H1 (cell line): ENCODE data around the gene KNCN. TPM values are rescaled to one million over a fixed set of nuclear protein-coding genes. Genes with fewer than 3 reads are reported as not detected.

ENCODE experiments used
- CBX5 ChIP-seq: fragments of 300-800, 300-1000 bp; sonication (generic); IDR thresholded peaks from 2 replicates; pipeline ENCODE4 v1.7.1; 2016; ENCODE audit warnings: antibody characterized with exemption, low read length, low read depth
- CHD7 ChIP-seq: fragments of 300-600 bp; sonication (generic); IDR thresholded peaks from 2 replicates; pipeline ENCODE4 v1.7.1; 2012; ENCODE audit warnings: low read length, moderate library complexity, mild to moderate bottlenecking, inconsistent platforms; ENCODE audit not compliant: insufficient replicate concordance
- CTCF ChIP-seq, 3 experiments: IDR thresholded peaks; 1 replicate in 2 of 3; 2 replicates in 1 of 3; pipeline versions ENCODE4 v1.5.1 to v1.6.1; 2011; ENCODE audit warnings: low read length in 3 of 3, mild to moderate bottlenecking in 3 of 3, inconsistent platforms in 2 of 3, low read depth in 1 of 3, moderate library complexity in 1 of 3; ENCODE audit not compliant: insufficient read depth in 1 of 3; ENCODE audit errors: control extremely low read depth in 1 of 3
- KDM1A ChIP-seq: fragments of 200-600, 300-600 bp; sonication (generic); IDR thresholded peaks from 2 replicates; pipeline ENCODE4 v1.7.1; 2016; ENCODE audit warnings: mild to moderate bottlenecking, low read length, borderline replicate concordance
- NANOG ChIP-seq: IDR thresholded peaks from 2 replicates; pipeline ENCODE4 v1.6.1; 2011; ENCODE audit warnings: low read length, low read depth, mild to moderate bottlenecking, inconsistent platforms; ENCODE audit not compliant: insufficient read depth, poor library complexity, severe bottlenecking
- NRF1 ChIP-seq: IDR thresholded peaks from 2 replicates; pipeline ENCODE4 v1.6.1; 2011; ENCODE audit warnings: mild to moderate bottlenecking, low read depth, low read length, improper control_type of control experiment
- RFX5 ChIP-seq: IDR thresholded peaks from 2 replicates; pipeline ENCODE4 v1.6.1; 2011; ENCODE audit warnings: low read depth, low read length, improper control_type of control experiment, borderline replicate concordance
- SAP30 ChIP-seq: fragments of 300-600 bp; sonication (generic); IDR thresholded peaks from 2 replicates; pipeline ENCODE4 v1.7.1; 2012; ENCODE audit warnings: low read length, moderate library complexity, mild to moderate bottlenecking, inconsistent platforms; ENCODE audit not compliant: insufficient read depth, insufficient replicate concordance
- TEAD4 ChIP-seq: IDR thresholded peaks from 2 replicates; pipeline ENCODE4 v1.6.1; 2012; ENCODE audit warnings: low read depth, low read length, inconsistent platforms, mixed read lengths
- polyA plus RNA-seq, 7 experiments: library from polyadenylated mRNA; depleted of rRNA in 3 of 7; stranded (reverse) in 5 of 7; unstranded in 2 of 7; fragments of >200 nt in 5 of 7; fragments of 200-250 nt in 2 of 7; gene quantifications; 1 replicate in 5 of 7; 2 replicates in 1 of 7; 4 replicates in 1 of 7; pipeline versions ENCODE4 v1.2.1 to v1.2.3, GENCODE V29; 2011 to 2013; ENCODE audit warnings: missing spikeins in 2 of 7, mixed read lengths in 2 of 7
- total RNA-seq: library from RNA; stranded (reverse); fragmentation: NEBNext Ultra II Directional; extraction: Animal tissue kit (Norgen Biotek cat#: 25700); gene quantifications from 2 replicates; pipeline ENCODE4 v1.2.1, GENCODE V29; 2021

Gene KNCN
- total and polyA plus RNA-seq, 2 of the 8 experiments (the other 6 are each of a cell fraction or from before 2014, with no cell fraction given) = not detected

- TF ChIP-seq CHD7 (no peak), NRF1 (no peak), CTCF (IDR thresholded peaks at IDR 0.05; ENCODE audit: control extremely low read depth in 1 of 3, insufficient read depth in 1 of 3, low read depth in 1 of 3, low read length in 3 of 3) (no peak), TEAD4 (no peak), NANOG (no peak), SAP30 (no peak), CBX5 (no peak), KDM1A (no peak), RFX5 (no peak)
These were observed 5.7 kb downstream of the KNCN start (continued) for GRCh38 chr1:46545784-46546183.
